Measurements from ENCODE around the gene CGN. TPM values are rescaled to one million over a fixed set of nuclear protein-coding genes. Genes with fewer than 3 reads are reported as not detected.

CGN gene
- total RNA-seq, 6 experiments from 2014 or later = 0.17 to 0.28 (median 0.21) TPM

- peak overlapping the region; percentile 47; the same call in 1 of the 2 replicates for H3K27ac Mint-ChIP-seq
These were observed 30.6 kb downstream of the CGN start for GRCh38 chr1:151541752-151542151.

GRCh38 chr1:151542710-151543129 is 31.5 kb downstream of the CGN start:
- H3K9me3 Mint-ChIP-seq = no peaks in the 10 kb centered on the region
- DNase-seq = peak; percentile 87
- TF ChIP-seq CTCF (IDR thresholded peaks at IDR 0.05) = no peak
- peaks cover 7% of the 10 kb centered on the region for H3K27me3 Mint-ChIP-seq (ENCODE audit: insufficient read depth)
- H3K36me3 Mint-ChIP-seq (ENCODE audit: low read depth) = peaks cover 6% of the 10 kb centered on the region; the same call in 1 of the 2 replicates
- peak overlapping the region; percentile 96 for H3K4me3 Mint-ChIP-seq
- peaks cover 79% of the 10 kb centered on the region for H3K4me1 Mint-ChIP-seq (ENCODE audit: low read depth)
- H3K27ac Mint-ChIP-seq = peak overlapping the region; percentile 47

More at GRCh38 chr1:151541752-151542151, 30.6 kb downstream of the CGN start:
- no peak for DNase-seq
- Mint-ChIP-seq H3K4me3 (peak overlapping the region; percentile 96), H3K36me3 (ENCODE audit: low read depth) (peaks cover 6% of the 10 kb centered on the region; the same call in 1 of the 2 replicates), H3K9me3 (no peaks in the 10 kb centered on the region), H3K4me1 (ENCODE audit: low read depth) (peaks cover 79% of the 10 kb centered on the region), H3K27me3 (ENCODE audit: insufficient read depth) (peaks cover 6% of the 10 kb centered on the region)
- TF ChIP-seq CTCF (IDR thresholded peaks at IDR 0.05) = no peak

- Mint-ChIP-seq H3K4me1 (ENCODE audit: low read depth) (peaks cover 80% of the 10 kb centered on the region), H3K4me3 (no peak overlapping the region), H3K27ac (no peak overlapping the region), H3K36me3 (ENCODE audit: low read depth) (peaks cover 6% of the 10 kb centered on the region; the same call in 1 of the 2 replicates), H3K27me3 (ENCODE audit: insufficient read depth) (peaks cover 4% of the 10 kb centered on the region; the same call in 1 of the 2 replicates), H3K9me3 (no peaks in the 10 kb centered on the region)
- TF ChIP-seq CTCF (IDR thresholded peaks at IDR 0.05) = no peak
- no peak for DNase-seq
These were observed 34.4 kb downstream of the CGN start for GRCh38 chr1:151545542-151545941.

GRCh38 chr1:151546011-151546925 is 35.1 kb downstream of the CGN start:
- Mint-ChIP-seq H3K4me1 (ENCODE audit: low read depth) (peaks cover 73% of the 10 kb centered on the region), H3K9me3 (no peaks in the 10 kb centered on the region)

More at GRCh38 chr1:151546011-151546925, 35.1 kb downstream of the CGN start:
- Mint-ChIP-seq H3K27me3 (ENCODE audit: insufficient read depth) (peaks cover 1% of the 10 kb centered on the region; the same call in 1 of the 2 replicates), H3K4me3 (peak overlapping the region; percentile 85; the same call in 1 of the 2 replicates), H3K36me3 (ENCODE audit: low read depth) (peaks cover 6% of the 10 kb centered on the region; the same call in 1 of the 2 replicates), H3K27ac (peak overlapping the region; percentile 89)
- DNase-seq = no peak
- TF ChIP-seq CTCF (IDR thresholded peaks at IDR 0.05) = no peak
